ENCODE measurements around the gene AEN.

The AEN gene

DNA sequence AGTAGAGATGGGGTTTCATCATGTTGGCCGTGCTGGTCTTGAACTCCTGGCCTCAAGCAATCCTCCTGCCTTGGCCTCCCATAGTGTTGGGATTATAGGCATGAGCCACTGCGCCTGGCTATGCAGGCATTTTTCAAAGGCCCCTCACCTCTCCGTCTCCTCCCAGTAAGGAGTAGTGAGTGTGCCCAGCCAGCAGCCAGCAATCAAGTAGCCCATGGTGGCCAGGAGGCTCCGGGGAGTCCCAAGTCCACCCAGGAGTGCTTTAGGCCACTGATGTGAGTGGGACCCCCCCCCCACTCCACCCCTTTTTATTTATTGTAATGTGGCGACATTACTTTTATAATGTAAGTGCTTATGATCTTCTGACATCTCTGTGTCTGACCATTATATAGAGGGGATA lies 25.8 kb downstream of the AEN start:
- no peak for TF ChIP-seq ZNF274 (IDR thresholded peaks at IDR 0.05; ENCODE audit: low read depth, low read length)
- no peak for TF ChIP-seq YY1 (IDR thresholded peaks at IDR 0.05; ENCODE audit: insufficient read depth, insufficient read length)
- TF ChIP-seq SUZ12 (IDR thresholded peaks at IDR 0.05; ENCODE audit: extremely low read depth, insufficient read depth, insufficient read length): no peak
- H3K4me3 ChIP-seq (ENCODE audit: insufficient read length, low read depth): no peak overlapping the region
- no peaks in the 10 kb centered on the region; the same call in 1 of the 2 replicates for H3K9me3 ChIP-seq (ENCODE audit: insufficient read depth, low read length)
- no peaks in the 10 kb centered on the region for H3K36me3 ChIP-seq (ENCODE audit: insufficient read depth, insufficient read length, low read length)
- no peaks in the 10 kb centered on the region for H3K27me3 ChIP-seq (ENCODE audit: insufficient read depth, insufficient read length)
- peaks cover 4% of the 10 kb centered on the region for H3K4me1 ChIP-seq (ENCODE audit: insufficient read depth, insufficient read length)
- H3K9ac ChIP-seq (ENCODE audit: insufficient read length, low read depth): no peak overlapping the region
- no peak for DNase-seq (ENCODE audit: low read depth, low spot score)

DNA sequence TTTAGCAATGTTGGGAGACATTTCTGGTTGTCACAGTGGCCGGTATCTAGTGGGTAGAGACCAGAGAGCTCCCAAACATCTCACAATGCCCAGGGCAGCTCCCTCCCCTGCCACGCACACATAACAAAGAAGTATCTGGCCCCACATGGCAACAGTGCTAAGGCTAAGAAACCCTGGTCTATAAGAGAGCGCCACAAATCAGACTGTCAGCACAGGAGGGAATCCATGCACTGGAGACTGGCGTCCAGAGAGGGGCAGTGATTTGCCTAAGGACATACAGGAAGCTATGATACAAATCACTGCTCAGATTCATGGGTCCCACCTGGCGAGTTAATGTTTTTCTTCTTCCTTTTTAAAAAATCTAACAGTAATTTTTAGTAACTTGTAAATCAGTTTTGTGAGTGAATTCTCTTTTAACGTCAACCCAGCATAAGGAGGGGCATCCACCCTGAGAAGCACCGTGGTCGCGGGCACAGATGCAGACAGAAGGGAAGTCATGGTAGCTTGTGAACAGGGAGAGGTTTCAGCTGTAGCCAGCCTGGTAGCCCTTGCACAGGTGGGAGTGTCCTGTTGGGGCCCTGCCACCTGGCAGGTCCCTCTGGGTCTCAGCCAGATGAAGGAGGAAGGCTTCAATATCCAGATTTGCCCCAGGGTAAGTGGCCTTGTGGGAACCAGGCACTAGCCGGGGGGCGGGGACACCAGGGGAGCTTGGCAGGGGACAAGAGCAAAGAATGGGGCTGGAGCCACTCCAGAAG lies 26.4 kb downstream of the AEN start:
- no peaks in the 10 kb centered on the region for H3K36me3 ChIP-seq (ENCODE audit: insufficient read depth, insufficient read length, low read length)
- DNase-seq (ENCODE audit: low read depth, low spot score): no peak
- no peak overlapping the region for H3K9ac ChIP-seq (ENCODE audit: insufficient read length, low read depth)
- H3K4me1 ChIP-seq (ENCODE audit: insufficient read depth, insufficient read length): peaks cover 6% of the 10 kb centered on the region
- TF ChIP-seq YY1 (IDR thresholded peaks at IDR 0.05; ENCODE audit: insufficient read depth, insufficient read length) (no peak), SUZ12 (IDR thresholded peaks at IDR 0.05; ENCODE audit: extremely low read depth, insufficient read depth, insufficient read length) (no peak), ZNF274 (IDR thresholded peaks at IDR 0.05; ENCODE audit: low read depth, low read length) (no peak)
- H3K27me3 ChIP-seq (ENCODE audit: insufficient read depth, insufficient read length): no peaks in the 10 kb centered on the region
- no peak overlapping the region for H3K4me3 ChIP-seq (ENCODE audit: insufficient read length, low read depth)
- H3K9me3 ChIP-seq (ENCODE audit: insufficient read depth, low read length): no peaks in the 10 kb centered on the region; the same call in 1 of the 2 replicates

DNA sequence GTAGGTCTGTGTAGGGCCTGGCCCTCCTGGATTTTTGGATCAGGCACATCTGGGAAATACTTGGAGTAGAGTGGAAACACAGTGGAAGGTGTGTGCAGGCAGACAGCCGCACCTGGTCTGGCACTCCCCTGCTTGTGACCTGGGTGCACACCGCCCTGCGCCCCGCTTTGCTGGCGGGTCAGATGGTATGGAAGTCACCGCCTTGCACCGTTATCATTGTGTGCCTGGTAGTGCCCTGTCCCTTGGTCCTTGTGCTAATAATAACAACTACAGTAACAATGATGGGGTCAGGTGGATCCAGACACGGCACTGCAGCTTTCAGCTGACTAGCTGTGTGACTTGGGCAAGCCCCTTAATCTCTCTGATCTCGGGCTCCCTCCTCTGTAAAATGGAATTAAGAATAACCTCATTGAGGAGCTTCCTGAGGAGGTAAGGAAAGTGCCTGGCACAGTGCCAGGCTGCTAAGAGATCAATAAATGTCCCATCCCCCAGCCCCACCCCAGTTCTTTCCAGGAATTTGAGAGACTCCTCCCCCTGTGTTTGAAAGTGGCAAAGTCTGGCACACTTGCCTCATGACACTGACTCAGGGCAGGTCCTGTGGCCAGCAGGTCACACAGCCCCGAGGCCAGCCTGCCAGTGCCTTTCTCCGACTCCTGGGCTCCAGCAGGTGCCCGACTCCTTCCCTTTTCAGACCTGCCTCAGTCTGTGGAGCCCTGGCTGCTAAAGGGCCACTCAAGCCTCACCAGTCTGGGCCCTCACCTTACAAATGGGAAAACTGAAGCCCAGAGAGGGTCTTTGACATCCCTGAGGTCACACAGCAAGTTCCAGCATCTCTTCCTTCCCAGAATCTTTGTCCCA lies 27.4 kb downstream of the AEN start:
- TF ChIP-seq YY1 (IDR thresholded peaks at IDR 0.05; ENCODE audit: insufficient read depth, insufficient read length) (no peak), SUZ12 (IDR thresholded peaks at IDR 0.05; ENCODE audit: extremely low read depth, insufficient read depth, insufficient read length) (no peak), ZNF274 (IDR thresholded peaks at IDR 0.05; ENCODE audit: low read depth, low read length) (no peak)
- Histone ChIP-seq H3K4me1 (ENCODE audit: insufficient read depth, insufficient read length) (peaks cover 14% of the 10 kb centered on the region), H3K4me3 (ENCODE audit: insufficient read length, low read depth) (no peak overlapping the region), H3K9me3 (ENCODE audit: insufficient read depth, low read length) (no peaks in the 10 kb centered on the region; the same call in 1 of the 2 replicates), H3K36me3 (ENCODE audit: insufficient read depth, insufficient read length, low read length) (no peaks in the 10 kb centered on the region), H3K27me3 (ENCODE audit: insufficient read depth, insufficient read length) (no peaks in the 10 kb centered on the region), H3K9ac (ENCODE audit: insufficient read length, low read depth) (no peak overlapping the region)
- DNase-seq (ENCODE audit: low read depth, low spot score): no peak

DNA sequence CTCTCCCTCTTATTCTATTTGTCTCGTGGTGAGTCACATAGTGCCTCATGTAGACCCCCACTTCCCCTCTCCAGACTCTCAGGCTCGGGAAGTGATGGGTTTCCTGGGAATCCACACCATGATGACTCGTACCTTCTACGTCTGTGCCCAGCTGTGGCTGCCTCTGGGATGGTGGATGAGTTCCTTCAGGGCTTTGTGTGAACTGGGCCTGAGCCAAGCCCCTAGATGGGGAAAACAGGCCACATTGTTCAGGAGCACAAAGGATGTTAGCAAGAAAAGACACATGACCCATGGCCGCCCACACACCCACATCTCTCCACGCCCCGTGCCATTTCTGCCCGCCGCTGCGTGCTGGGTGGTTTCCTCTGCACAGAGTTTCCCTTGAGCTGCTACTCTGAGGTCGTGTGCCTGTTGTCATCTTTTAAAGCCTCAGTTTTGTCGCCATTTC lies 28.2 kb downstream of the AEN start:
- no peaks in the 10 kb centered on the region; the same call in 1 of the 2 replicates for H3K9me3 ChIP-seq (ENCODE audit: insufficient read depth, low read length)
- no peak for TF ChIP-seq ZNF274 (IDR thresholded peaks at IDR 0.05; ENCODE audit: low read depth, low read length)
- TF ChIP-seq SUZ12 (IDR thresholded peaks at IDR 0.05; ENCODE audit: extremely low read depth, insufficient read depth, insufficient read length): no peak
- no peak for TF ChIP-seq YY1 (IDR thresholded peaks at IDR 0.05; ENCODE audit: insufficient read depth, insufficient read length)
- no peaks in the 10 kb centered on the region for H3K27me3 ChIP-seq (ENCODE audit: insufficient read depth, insufficient read length)
- no peak overlapping the region for H3K9ac ChIP-seq (ENCODE audit: insufficient read length, low read depth)
- H3K4me1 ChIP-seq (ENCODE audit: insufficient read depth, insufficient read length): peaks cover 14% of the 10 kb centered on the region
- no peak overlapping the region for H3K4me3 ChIP-seq (ENCODE audit: insufficient read length, low read depth)
- no peaks in the 10 kb centered on the region for H3K36me3 ChIP-seq (ENCODE audit: insufficient read depth, insufficient read length, low read length)
- DNase-seq (ENCODE audit: low read depth, low spot score): no peak

DNA sequence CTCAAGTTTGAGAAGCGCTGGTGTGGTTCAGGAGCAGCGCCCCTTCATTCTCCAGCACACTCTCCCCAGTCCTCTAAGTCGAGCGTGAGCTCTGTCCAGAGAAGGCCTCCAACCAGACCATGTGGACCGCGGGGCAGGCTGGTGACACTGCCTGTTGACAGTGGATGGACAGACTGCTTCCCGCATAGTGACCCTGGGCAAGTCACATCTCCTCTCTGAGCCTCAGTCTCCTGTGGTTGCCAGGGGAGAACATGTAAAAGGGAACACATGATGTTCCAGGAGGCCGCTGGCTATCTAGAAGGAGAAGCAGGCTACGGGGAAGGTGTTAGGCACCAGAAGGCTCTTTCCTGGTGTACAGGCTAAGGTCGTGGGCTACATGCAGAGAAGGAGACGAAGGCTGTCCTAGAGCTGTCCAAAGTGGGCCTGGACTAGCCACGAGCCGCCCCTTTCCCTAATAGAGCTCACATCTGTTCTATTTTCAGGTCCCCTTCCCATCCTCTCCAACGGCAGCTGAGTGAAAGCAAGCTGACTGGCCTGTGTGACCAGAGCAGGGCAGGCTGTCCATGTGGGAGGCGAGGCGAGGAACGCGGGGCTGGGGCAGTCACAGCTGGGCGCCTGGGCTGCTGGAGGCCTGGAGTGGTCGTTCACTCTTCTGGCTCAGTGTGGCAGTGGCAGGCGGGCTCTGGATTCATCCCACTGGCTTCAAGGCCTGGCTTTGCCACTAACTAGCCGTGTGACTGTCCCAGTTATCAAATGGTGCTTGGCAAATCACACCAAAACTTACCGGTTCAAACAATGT lies 28.8 kb downstream of the AEN start:
- Histone ChIP-seq H3K36me3 (ENCODE audit: insufficient read depth, insufficient read length, low read length) (no peaks in the 10 kb centered on the region), H3K4me1 (ENCODE audit: insufficient read depth, insufficient read length) (peaks cover 14% of the 10 kb centered on the region), H3K9me3 (ENCODE audit: insufficient read depth, low read length) (no peaks in the 10 kb centered on the region; the same call in 1 of the 2 replicates), H3K27me3 (ENCODE audit: insufficient read depth, insufficient read length) (no peaks in the 10 kb centered on the region), H3K4me3 (ENCODE audit: insufficient read length, low read depth) (no peak overlapping the region), H3K9ac (ENCODE audit: insufficient read length, low read depth) (no peak overlapping the region)
- no peak for DNase-seq (ENCODE audit: low read depth, low spot score)
- TF ChIP-seq YY1 (IDR thresholded peaks at IDR 0.05; ENCODE audit: insufficient read depth, insufficient read length) (no peak), ZNF274 (IDR thresholded peaks at IDR 0.05; ENCODE audit: low read depth, low read length) (no peak), SUZ12 (IDR thresholded peaks at IDR 0.05; ENCODE audit: extremely low read depth, insufficient read depth, insufficient read length) (no peak)

DNA sequence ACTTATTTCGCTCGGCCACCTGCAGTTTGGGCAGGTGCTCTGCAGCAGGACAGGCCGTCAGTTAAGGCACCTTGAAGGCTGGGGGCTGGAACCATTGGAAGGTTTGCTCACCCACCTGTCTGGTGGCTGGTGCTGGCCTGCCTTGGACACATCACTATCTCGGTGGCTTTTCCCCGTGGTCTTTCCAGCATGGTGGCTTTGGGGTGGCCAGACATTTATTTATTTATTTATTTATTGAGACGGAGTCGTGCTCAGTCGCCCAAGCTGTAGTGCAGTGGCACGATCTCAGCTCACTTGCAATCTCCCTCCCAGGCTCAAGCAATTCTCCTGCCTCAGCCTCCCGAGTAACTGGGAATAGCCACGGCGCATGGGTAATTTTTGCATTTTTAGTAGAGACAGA lies 29.4 kb downstream of the AEN start:
- H3K9ac ChIP-seq (ENCODE audit: insufficient read length, low read depth): no peak overlapping the region
- H3K27me3 ChIP-seq (ENCODE audit: insufficient read depth, insufficient read length): no peaks in the 10 kb centered on the region
- H3K4me1 ChIP-seq (ENCODE audit: insufficient read depth, insufficient read length): peaks cover 14% of the 10 kb centered on the region
- no peak overlapping the region for H3K4me3 ChIP-seq (ENCODE audit: insufficient read length, low read depth)
- no peak for DNase-seq (ENCODE audit: low read depth, low spot score)
- no peaks in the 10 kb centered on the region for H3K36me3 ChIP-seq (ENCODE audit: insufficient read depth, insufficient read length, low read length)
- H3K9me3 ChIP-seq (ENCODE audit: insufficient read depth, low read length): no peaks in the 10 kb centered on the region; the same call in 1 of the 2 replicates
- TF ChIP-seq ZNF274 (IDR thresholded peaks at IDR 0.05; ENCODE audit: low read depth, low read length) (no peak), YY1 (IDR thresholded peaks at IDR 0.05; ENCODE audit: insufficient read depth, insufficient read length) (no peak), SUZ12 (IDR thresholded peaks at IDR 0.05; ENCODE audit: extremely low read depth, insufficient read depth, insufficient read length) (no peak)

Measured in NT2/D1 (cell line).